K562 (cell line): ENCODE data around the gene BCL7B. TPM values are rescaled to one million over a fixed set of nuclear protein-coding genes. Genes with fewer than 3 reads are reported as not detected.

Source experiments
- COPS2 ChIP-seq: fragments of 450-650 bp; conservative IDR thresholded peaks from 2 replicates; pipeline ENCODE4 v1.6.1; 2016; ENCODE audit warnings: mild to moderate bottlenecking, moderate library complexity
- KLF1 ChIP-seq: fragments of 450-650 bp; IDR thresholded peaks from 2 replicates; pipeline ENCODE4 v1.6.1; 2016; ENCODE audit warnings: missing genetic modification characterization, missing compliant biosample characterization
- MED1 ChIP-seq: sonication (generic); formaldehyde crosslinking; IDR thresholded peaks from 2 replicates; pipeline ENCODE4 v1.8.1; 2023; ENCODE audit warnings: missing genetic modification reagents, borderline replicate concordance
- POLR3G ChIP-seq: IDR thresholded peaks from 2 replicates; pipeline ENCODE4 v1.6.1; 2011; ENCODE audit not compliant: insufficient read length, insufficient replicate concordance; ENCODE audit errors: extremely low read depth
- PTBP1 ChIP-seq: fragments of 200-400 bp; formaldehyde crosslinking; IDR thresholded peaks from 2 replicates; pipeline ENCODE4 v1.6.1; 2017; ENCODE audit warnings: low read depth, low read length
- SMARCA5 ChIP-seq: fragments of 450-650 bp; IDR thresholded peaks from 2 replicates; pipeline ENCODE4 v1.6.1; 2016
- TAF1 ChIP-seq: IDR thresholded peaks from 2 replicates; pipeline ENCODE4 v1.6.1; 2011; ENCODE audit warnings: mild to moderate bottlenecking, low read length, moderate library complexity; ENCODE audit not compliant: insufficient read depth, control insufficient read depth, severe bottlenecking; ENCODE audit errors: extremely low read depth
- ZFP36 ChIP-seq: fragments of 150-350 bp; IDR thresholded peaks from 2 replicates; pipeline ENCODE4 v1.6.1; 2018; ENCODE audit warnings: low read length, low read depth; ENCODE audit not compliant: partially characterized antibody
- ZNF589 ChIP-seq: fragments of 200-800 bp; sonication (Bioruptor generic); IDR thresholded peaks from 2 replicates; pipeline ENCODE4 v1.6.1; 2016; ENCODE audit warnings: low read depth, missing genetic modification characterization, missing compliant biosample characterization
- polyA plus RNA-seq, 8 experiments: library from polyadenylated mRNA; depleted of rRNA in 4 of 8; stranded (reverse) in 5 of 8; unstranded in 3 of 8; fragments of >200 nt; fragmentation: Nextera tagmentation in 2 of 8; fragmentation: Illumina TruSeq in 1 of 8; extraction: Ambion mirVana in 2 of 8; extraction: Trizol in 1 of 8; gene quantifications; 2 replicates each; pipeline versions ENCODE4 v1.2.1 to v1.2.3, GENCODE V29; 2011 to 2014; ENCODE audit warnings: inconsistent platforms in 1 of 8, missing spikeins in 1 of 8
- total RNA-seq, 7 experiments: library from RNA; depleted of rRNA in 6 of 7; stranded (reverse); fragments of >200 nt in 6 of 7; fragmentation: Illumina TruSeq in 2 of 7; extraction: Trizol in 2 of 7; gene quantifications; 2 replicates each; pipeline versions ENCODE4 v1.2.1 to v1.2.3, GENCODE V29; 2011 to 2021; ENCODE audit warnings: low replicate concordance in 1 of 7
- TF ChIP-seq, protein P1 (sequence below): fragments of 250-450 bp; sonication (Bioruptor Pico); IDR thresholded peaks from 2 replicates; pipeline ENCODE4 v1.4.0; 2020; ENCODE audit warnings: mild to moderate bottlenecking
- TF ChIP-seq, protein P2 (sequence below): sonication (generic); IDR thresholded peaks from 2 replicates; pipeline ENCODE4 v1.6.1; 2016
- TF ChIP-seq, protein P3 (sequence below): fragments of 250-450 bp; sonication (Bioruptor Pico); IDR thresholded peaks from 2 replicates; pipeline ENCODE4 v1.8.0; 2022; ENCODE audit warnings: moderate library complexity, mild to moderate bottlenecking, inconsistent platforms
- TF ChIP-seq, protein P4 (sequence below): sonication (generic); formaldehyde crosslinking; IDR thresholded peaks from 2 replicates; pipeline ENCODE4 v1.8.1; 2023; ENCODE audit warnings: mild to moderate bottlenecking, missing genetic modification reagents
- TF ChIP-seq, protein P5 (sequence below), 2 experiments: IDR thresholded peaks in 1 of 2; conservative IDR thresholded peaks in 1 of 2; 2 replicates each; pipeline ENCODE4 v1.6.1; 2016; ENCODE audit warnings: low read depth in 2 of 2, mild to moderate bottlenecking in 1 of 2, missing compliant biosample characterization in 1 of 2, missing genetic modification characterization in 1 of 2, moderate library complexity in 1 of 2

The BCL7B gene
- total and polyA plus RNA-seq, 9 of the 15 experiments (the other 6 are each of a cell fraction or from before 2014, with no cell fraction given), result 10.0 to 73.2 (median 32.9) TPM

DNA sequence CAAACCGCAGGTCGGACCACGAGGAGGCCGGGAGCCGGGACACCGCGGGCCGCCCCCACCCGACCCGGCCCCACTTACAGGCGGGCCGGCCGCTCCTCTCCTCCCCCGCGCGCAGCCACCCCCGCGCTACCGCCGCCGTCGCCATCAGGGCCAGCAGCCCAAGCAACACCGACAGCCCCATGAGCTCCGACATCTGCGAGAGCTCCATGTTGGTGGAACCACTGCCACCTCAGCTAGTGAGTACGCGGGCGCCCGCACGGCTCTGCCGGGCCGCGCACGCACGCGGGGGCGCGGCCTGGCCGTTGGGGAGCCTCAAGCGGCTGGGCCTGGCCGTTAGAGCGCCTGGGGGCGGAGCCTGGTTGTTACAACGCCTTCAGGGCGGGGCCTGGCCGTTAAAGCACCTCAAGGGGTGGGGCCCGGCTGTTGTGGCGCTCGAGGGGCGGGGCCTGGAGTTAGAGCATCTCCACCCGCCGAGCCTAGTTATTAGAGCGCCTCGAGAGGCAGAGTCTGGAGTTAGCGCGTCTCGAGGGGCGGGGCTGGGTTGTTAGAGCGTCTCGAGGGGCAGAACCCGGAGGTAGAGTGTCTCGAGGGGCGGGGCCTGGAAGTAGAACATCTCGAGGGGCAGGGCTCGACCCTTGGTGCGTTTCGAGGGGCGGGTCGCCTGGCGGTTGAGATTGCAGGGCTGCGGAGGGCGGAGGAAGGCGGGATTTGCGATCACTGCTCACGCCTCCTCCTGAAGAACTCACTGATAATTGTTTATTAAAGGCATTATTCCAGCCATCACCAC is 21.0 kb upstream of the BCL7B start, which contains the start of gene TBL2 (continued):
- TF ChIP-seq, protein P1, sequence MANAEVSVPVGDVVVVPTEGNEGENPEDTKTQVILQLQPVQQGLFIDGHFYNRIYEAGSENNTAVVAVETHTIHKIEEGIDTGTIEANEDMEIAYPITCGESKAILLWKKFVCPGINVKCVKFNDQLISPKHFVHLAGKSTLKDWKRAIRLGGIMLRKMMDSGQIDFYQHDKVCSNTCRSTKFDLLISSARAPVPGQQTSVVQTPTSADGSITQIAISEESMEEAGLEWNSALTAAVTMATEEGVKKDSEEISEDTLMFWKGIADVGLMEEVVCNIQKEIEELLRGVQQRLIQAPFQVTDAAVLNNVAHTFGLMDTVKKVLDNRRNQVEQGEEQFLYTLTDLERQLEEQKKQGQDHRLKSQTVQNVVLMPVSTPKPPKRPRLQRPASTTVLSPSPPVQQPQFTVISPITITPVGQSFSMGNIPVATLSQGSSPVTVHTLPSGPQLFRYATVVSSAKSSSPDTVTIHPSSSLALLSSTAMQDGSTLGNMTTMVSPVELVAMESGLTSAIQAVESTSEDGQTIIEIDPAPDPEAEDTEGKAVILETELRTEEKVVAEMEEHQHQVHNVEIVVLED (CRISPR knock-in tag), result peak; percentile 95
- TF ChIP-seq ZFP36 (no peak), SMARCA5 (no peak), PTBP1 (no peak), KLF1 (tag) (no peak), ZNF589 (CRISPR knock-in tag) (0 out of 2 replicates have a peak, but pooled peaks have one; percentile 36), POLR3G (no peak), TAF1 (peak; percentile 98), MED1 (CRISPR knock-in tag) (no peak), COPS2 (no peak)
- TF ChIP-seq, protein P2, sequence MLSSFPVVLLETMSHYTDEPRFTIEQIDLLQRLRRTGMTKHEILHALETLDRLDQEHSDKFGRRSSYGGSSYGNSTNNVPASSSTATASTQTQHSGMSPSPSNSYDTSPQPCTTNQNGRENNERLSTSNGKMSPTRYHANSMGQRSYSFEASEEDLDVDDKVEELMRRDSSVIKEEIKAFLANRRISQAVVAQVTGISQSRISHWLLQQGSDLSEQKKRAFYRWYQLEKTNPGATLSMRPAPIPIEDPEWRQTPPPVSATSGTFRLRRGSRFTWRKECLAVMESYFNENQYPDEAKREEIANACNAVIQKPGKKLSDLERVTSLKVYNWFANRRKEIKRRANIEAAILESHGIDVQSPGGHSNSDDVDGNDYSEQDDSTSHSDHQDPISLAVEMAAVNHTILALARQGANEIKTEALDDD, result peak; percentile 76; the same call in 1 of the 2 replicates
- TF ChIP-seq, protein P3, sequence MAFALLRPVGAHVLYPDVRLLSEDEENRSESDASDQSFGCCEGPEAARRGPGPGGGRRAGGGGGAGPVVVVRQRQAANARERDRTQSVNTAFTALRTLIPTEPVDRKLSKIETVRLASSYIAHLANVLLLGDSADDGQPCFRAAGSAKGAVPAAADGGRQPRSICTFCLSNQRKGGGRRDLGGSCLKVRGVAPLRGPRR (CRISPR knock-in tag), result no peak
- TF ChIP-seq, protein P4, sequence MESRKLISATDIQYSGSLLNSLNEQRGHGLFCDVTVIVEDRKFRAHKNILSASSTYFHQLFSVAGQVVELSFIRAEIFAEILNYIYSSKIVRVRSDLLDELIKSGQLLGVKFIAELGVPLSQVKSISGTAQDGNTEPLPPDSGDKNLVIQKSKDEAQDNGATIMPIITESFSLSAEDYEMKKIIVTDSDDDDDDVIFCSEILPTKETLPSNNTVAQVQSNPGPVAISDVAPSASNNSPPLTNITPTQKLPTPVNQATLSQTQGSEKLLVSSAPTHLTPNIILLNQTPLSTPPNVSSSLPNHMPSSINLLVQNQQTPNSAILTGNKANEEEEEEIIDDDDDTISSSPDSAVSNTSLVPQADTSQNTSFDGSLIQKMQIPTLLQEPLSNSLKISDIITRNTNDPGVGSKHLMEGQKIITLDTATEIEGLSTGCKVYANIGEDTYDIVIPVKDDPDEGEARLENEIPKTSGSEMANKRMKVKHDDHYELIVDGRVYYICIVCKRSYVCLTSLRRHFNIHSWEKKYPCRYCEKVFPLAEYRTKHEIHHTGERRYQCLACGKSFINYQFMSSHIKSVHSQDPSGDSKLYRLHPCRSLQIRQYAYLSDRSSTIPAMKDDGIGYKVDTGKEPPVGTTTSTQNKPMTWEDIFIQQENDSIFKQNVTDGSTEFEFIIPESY (CRISPR knock-in tag), result peak; percentile 69; the same call in 1 of the 2 replicates
- TF ChIP-seq, protein P5, sequence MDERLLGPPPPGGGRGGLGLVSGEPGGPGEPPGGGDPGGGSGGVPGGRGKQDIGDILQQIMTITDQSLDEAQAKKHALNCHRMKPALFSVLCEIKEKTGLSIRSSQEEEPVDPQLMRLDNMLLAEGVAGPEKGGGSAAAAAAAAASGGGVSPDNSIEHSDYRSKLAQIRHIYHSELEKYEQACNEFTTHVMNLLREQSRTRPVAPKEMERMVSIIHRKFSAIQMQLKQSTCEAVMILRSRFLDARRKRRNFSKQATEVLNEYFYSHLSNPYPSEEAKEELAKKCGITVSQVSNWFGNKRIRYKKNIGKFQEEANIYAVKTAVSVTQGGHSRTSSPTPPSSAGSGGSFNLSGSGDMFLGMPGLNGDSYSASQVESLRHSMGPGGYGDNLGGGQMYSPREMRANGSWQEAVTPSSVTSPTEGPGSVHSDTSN (CRISPR knock-in tag; IDR thresholded peaks at IDR 0.05; ENCODE audit: low read depth), result no peak
- TF ChIP-seq, protein P5 (tag; conservative IDR thresholded peaks at IDR 0.05; ENCODE audit: low read depth), result no peak
